Measurements from ENCODE around the gene STK4.

Gene STK4

GRCh38 chr20:45088247-45088646 lies 121.9 kb downstream of the STK4 start:
- Mint-ChIP-seq H3K4me3 (no peak overlapping the region), H3K27me3 (ENCODE audit: low read depth) (no peaks in the 10 kb centered on the region), H3K4me1 (ENCODE audit: low read depth) (no peaks in the 10 kb centered on the region), H3K9me3 (no peaks in the 10 kb centered on the region), H3K27ac (no peak overlapping the region), H3K36me3 (ENCODE audit: low read depth) (peaks cover 24% of the 10 kb centered on the region)
- no peak for DNase-seq (ENCODE audit: low spot score)

- Mint-ChIP-seq H3K4me1 (ENCODE audit: low read depth) (no peaks in the 10 kb centered on the region), H3K9me3 (no peaks in the 10 kb centered on the region), H3K4me3 (no peak overlapping the region), H3K36me3 (ENCODE audit: low read depth) (peaks cover 13% of the 10 kb centered on the region), H3K27ac (no peak overlapping the region), H3K27me3 (ENCODE audit: low read depth) (no peaks in the 10 kb centered on the region)
- DNase-seq (ENCODE audit: low spot score), result no peak
Observed at GRCh38 chr20:45090481-45090880, 124.2 kb downstream of the STK4 start.

GRCh38 chr20:45091366-45091765 lies 125.1 kb downstream of the STK4 start:
- no peak overlapping the region for H3K27ac Mint-ChIP-seq
- peaks cover 6% of the 10 kb centered on the region for H3K36me3 Mint-ChIP-seq (ENCODE audit: low read depth)
- H3K9me3 Mint-ChIP-seq, result no peaks in the 10 kb centered on the region
- H3K27me3 Mint-ChIP-seq (ENCODE audit: low read depth), result peaks cover 6% of the 10 kb centered on the region
- no peak overlapping the region for H3K4me3 Mint-ChIP-seq
- H3K4me1 Mint-ChIP-seq (ENCODE audit: low read depth), result no peaks in the 10 kb centered on the region
- DNase-seq (ENCODE audit: low spot score), result no peak

GRCh38 chr20:45092898-45093297 lies 126.6 kb downstream of the STK4 start:
- Mint-ChIP-seq H3K27me3 (ENCODE audit: low read depth) (peaks cover 19% of the 10 kb centered on the region), H3K4me3 (no peak overlapping the region), H3K27ac (no peak overlapping the region), H3K36me3 (ENCODE audit: low read depth) (peaks cover 5% of the 10 kb centered on the region), H3K9me3 (no peaks in the 10 kb centered on the region), H3K4me1 (ENCODE audit: low read depth) (peaks cover 2% of the 10 kb centered on the region)
- no peak for DNase-seq (ENCODE audit: low spot score)

GRCh38 chr20:45094201-45094600 lies 127.9 kb downstream of the STK4 start:
- peaks cover 25% of the 10 kb centered on the region for H3K27me3 Mint-ChIP-seq (ENCODE audit: low read depth)
- no peak overlapping the region for H3K27ac Mint-ChIP-seq
- peaks cover 2% of the 10 kb centered on the region for H3K4me1 Mint-ChIP-seq (ENCODE audit: low read depth)

GRCh38 chr20:45094864-45095574 lies 128.7 kb downstream of the STK4 start:
- peaks cover 5% of the 10 kb centered on the region for H3K36me3 Mint-ChIP-seq (ENCODE audit: low read depth)
- no peak overlapping the region for H3K4me3 Mint-ChIP-seq
- DNase-seq (ENCODE audit: low spot score), result no peak
- peaks cover 2% of the 10 kb centered on the region for H3K4me1 Mint-ChIP-seq (ENCODE audit: low read depth)
- no peak overlapping the region for H3K27ac Mint-ChIP-seq
- peaks cover 33% of the 10 kb centered on the region for H3K27me3 Mint-ChIP-seq (ENCODE audit: low read depth)
- H3K9me3 Mint-ChIP-seq, result no peaks in the 10 kb centered on the region

More at GRCh38 chr20:45094201-45094600, 127.9 kb downstream of the STK4 start:
- Mint-ChIP-seq H3K4me3 (no peak overlapping the region), H3K9me3 (no peaks in the 10 kb centered on the region), H3K36me3 (ENCODE audit: low read depth) (peaks cover 5% of the 10 kb centered on the region)
- no peak for DNase-seq (ENCODE audit: low spot score)

GRCh38 chr20:45095805-45096238 lies 129.5 kb downstream of the STK4 start:
- DNase-seq (ENCODE audit: low spot score), result peak; percentile 37
- Mint-ChIP-seq H3K9me3 (no peaks in the 10 kb centered on the region), H3K4me1 (ENCODE audit: low read depth) (peaks cover 2% of the 10 kb centered on the region), H3K27ac (no peak overlapping the region), H3K27me3 (ENCODE audit: low read depth) (peaks cover 39% of the 10 kb centered on the region), H3K36me3 (ENCODE audit: low read depth) (peaks cover 4% of the 10 kb centered on the region), H3K4me3 (no peak overlapping the region)

GRCh38 chr20:45096781-45097180 lies 130.5 kb downstream of the STK4 start:
- H3K4me1 Mint-ChIP-seq (ENCODE audit: low read depth), result peaks cover 5% of the 10 kb centered on the region
- peaks cover 46% of the 10 kb centered on the region for H3K27me3 Mint-ChIP-seq (ENCODE audit: low read depth)
- no peak for DNase-seq (ENCODE audit: low spot score)
- no peaks in the 10 kb centered on the region for H3K9me3 Mint-ChIP-seq
- H3K27ac Mint-ChIP-seq, result no peak overlapping the region
- H3K36me3 Mint-ChIP-seq (ENCODE audit: low read depth), result peaks cover 3% of the 10 kb centered on the region
- no peak overlapping the region for H3K4me3 Mint-ChIP-seq

- Mint-ChIP-seq H3K9me3 (no peaks in the 10 kb centered on the region), H3K27ac (peak overlapping the region; percentile 52), H3K4me3 (peak overlapping the region; percentile 45), H3K36me3 (ENCODE audit: low read depth) (peaks cover 3% of the 10 kb centered on the region), H3K4me1 (ENCODE audit: low read depth) (peaks cover 5% of the 10 kb centered on the region), H3K27me3 (ENCODE audit: low read depth) (peaks cover 52% of the 10 kb centered on the region)
- peak; percentile 35 for DNase-seq (ENCODE audit: low spot score)
Observed at GRCh38 chr20:45097485-45098102, 131.3 kb downstream of the STK4 start.

- Mint-ChIP-seq H3K36me3 (ENCODE audit: low read depth) (peaks cover 3% of the 10 kb centered on the region), H3K4me1 (ENCODE audit: low read depth) (peaks cover 5% of the 10 kb centered on the region), H3K9me3 (no peaks in the 10 kb centered on the region), H3K4me3 (peak overlapping the region; percentile 33), H3K27me3 (ENCODE audit: low read depth) (peaks cover 53% of the 10 kb centered on the region), H3K27ac (no peak overlapping the region)
- DNase-seq (ENCODE audit: low spot score), result peak; percentile 12
Observed at GRCh38 chr20:45098103-45098773, 131.9 kb downstream of the STK4 start.

- peaks cover 63% of the 10 kb centered on the region for H3K27me3 Mint-ChIP-seq (ENCODE audit: low read depth)
- no peak for DNase-seq (ENCODE audit: low spot score)
- H3K4me1 Mint-ChIP-seq (ENCODE audit: low read depth), result peaks cover 5% of the 10 kb centered on the region
- no peaks in the 10 kb centered on the region for H3K9me3 Mint-ChIP-seq
- no peak within 1 kb of the TSS for H3K27ac Mint-ChIP-seq
- H3K4me3 Mint-ChIP-seq, result no peak within 1 kb of the TSS
- peaks cover 3% of the 10 kb centered on the region for H3K36me3 Mint-ChIP-seq (ENCODE audit: low read depth)
Observed at GRCh38 chr20:45100563-45101245, 134.4 kb downstream of the STK4 start, which contains the start of gene KCNS1. Gene KCNS1 (minus strand): TSS chr20:45101127. CDS start chr20:45099236, 1,891 bp downstream.

GRCh38 chr20:45101333-45101850 lies 135.1 kb downstream of the STK4 start:
- Mint-ChIP-seq H3K27ac (no peak overlapping the region), H3K4me1 (ENCODE audit: low read depth) (peaks cover 5% of the 10 kb centered on the region), H3K4me3 (no peak overlapping the region), H3K36me3 (ENCODE audit: low read depth) (peaks cover 3% of the 10 kb centered on the region), H3K9me3 (no peaks in the 10 kb centered on the region), H3K27me3 (ENCODE audit: low read depth) (peaks cover 57% of the 10 kb centered on the region)
- no peak for DNase-seq (ENCODE audit: low spot score)

- no peaks in the 10 kb centered on the region for H3K36me3 Mint-ChIP-seq (ENCODE audit: low read depth)
- no peaks in the 10 kb centered on the region for H3K9me3 Mint-ChIP-seq
- peaks cover 2% of the 10 kb centered on the region for H3K4me1 Mint-ChIP-seq (ENCODE audit: low read depth)
- no peak overlapping the region for H3K27ac Mint-ChIP-seq
- no peak overlapping the region for H3K4me3 Mint-ChIP-seq
- DNase-seq (ENCODE audit: low spot score), result no peak
- H3K27me3 Mint-ChIP-seq (ENCODE audit: low read depth), result peaks cover 44% of the 10 kb centered on the region
Observed at GRCh38 chr20:45103072-45103471, 136.8 kb downstream of the STK4 start.

All from T-helper 2 cell treated with Interferon-gamma antibody and Interleukin-4, amounts not matched to agents 5 μg/mL and 100 μg/mL, for 36 hours (primary cell).